Ecto neural progenitor cell (in vitro differentiated cells): ENCODE results near the gene VGLL4.
"Not testable (repeated sequence)": the region's sequence is repeated elsewhere in the genome, so short reads cannot be mapped to it uniquely, and the experiment has no call there.

Experiments
- DNase-seq: peaks from one replicate; pipeline ENCODE4 v3.0.0-alpha.2; 2018; ENCODE audit warnings: low spot score

Gene VGLL4

GRCh38 chr3:11606090-11606784, 37.5 kb downstream of the VGLL4 start:
- DNase-seq: no peak

GRCh38 chr3:11605398-11605797, 38.3 kb downstream of the VGLL4 start:
- DNase-seq: no peak

GRCh38 chr3:11604139-11604892, 39.4 kb downstream of the VGLL4 start:
- DNase-seq: no peak

- no peak for DNase-seq
These were observed 40.1 kb downstream of the VGLL4 start for GRCh38 chr3:11603628-11604027.

- no peak for DNase-seq
These were observed 40.7 kb downstream of the VGLL4 start for GRCh38 chr3:11602886-11603527.

- no peak for DNase-seq
These were observed 41.4 kb downstream of the VGLL4 start for GRCh38 chr3:11602239-11602840.

GRCh38 chr3:11601446-11602238, 42.1 kb downstream of the VGLL4 start:
- DNase-seq: no peak

GRCh38 chr3:11600501-11601282, 43.0 kb downstream of the VGLL4 start:
- DNase-seq: peak; percentile 74

GRCh38 chr3:11596387-11596786, 47.3 kb downstream of the VGLL4 start:
- DNase-seq: no peak

GRCh38 chr3:11595024-11595423, 48.7 kb downstream of the VGLL4 start:
- DNase-seq: not testable (repeated sequence)

GRCh38 chr3:11593318-11594034, 50.2 kb downstream of the VGLL4 start:
- no peak for DNase-seq

GRCh38 chr3:11592445-11593298, 51.0 kb downstream of the VGLL4 start:
- DNase-seq: no peak

- peak; percentile 77 for DNase-seq
These were observed 52.1 kb downstream of the VGLL4 start for GRCh38 chr3:11591391-11592282.

GRCh38 chr3:11591002-11591355, 52.7 kb downstream of the VGLL4 start:
- DNase-seq: no peak

- DNase-seq: no peak
These were observed 54.0 kb downstream of the VGLL4 start for GRCh38 chr3:11589706-11590105.

- DNase-seq: no peak
These were observed 55.0 kb downstream of the VGLL4 start for GRCh38 chr3:11588755-11589154.

- DNase-seq: no peak
These were observed 55.4 kb downstream of the VGLL4 start for GRCh38 chr3:11588338-11588737.

GRCh38 chr3:11587766-11588165, 55.9 kb downstream of the VGLL4 start:
- DNase-seq: no peak
